Measurements from ENCODE around the gene PCDHA3. TPM values are rescaled to one million over a fixed set of nuclear protein-coding genes. Genes with fewer than 3 reads are reported as not detected.
"Not testable (repeated sequence)": the region's sequence is repeated elsewhere in the genome, so short reads cannot be mapped to it uniquely, and the experiment has no call there.

The PCDHA3 gene
- total RNA-seq, 1 experiment from 2014 or later: 0.31 TPM

DNA sequence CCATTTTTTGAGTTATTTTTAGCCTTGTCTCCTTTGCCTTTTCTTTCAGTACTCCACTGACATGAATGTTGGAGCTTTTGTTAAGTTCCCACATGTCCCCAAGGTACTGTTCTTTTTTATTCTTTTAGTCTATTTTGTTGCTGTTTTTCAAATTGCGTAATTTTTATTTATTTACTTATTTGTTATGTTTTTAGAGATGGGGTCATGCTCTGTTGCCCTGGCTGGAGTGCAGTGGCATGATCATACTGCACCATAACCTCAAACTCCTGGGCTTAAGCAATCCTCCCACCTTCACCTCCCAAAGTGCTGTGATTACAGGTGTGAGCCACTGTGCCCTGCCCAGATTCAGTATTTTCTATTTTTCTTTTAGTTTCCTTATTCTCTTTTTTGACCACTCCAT lies 20.3 kb upstream of the PCDHA3 start:
- DNase-seq: no peak
- Mint-ChIP-seq H3K4me1 (ENCODE audit: low read depth, unreplicated experiment) (no peaks in the 10 kb centered on the region), H3K9me3 (ENCODE audit: low read depth, unreplicated experiment) (peaks cover 24% of the 10 kb centered on the region), H3K27ac (ENCODE audit: unreplicated experiment) (no peak overlapping the region), H3K4me3 (ENCODE audit: low read depth, unreplicated experiment) (no peak overlapping the region), H3K36me3 (ENCODE audit: insufficient read depth, unreplicated experiment) (no peaks in the 10 kb centered on the region), H3K27me3 (ENCODE audit: unreplicated experiment) (no peaks in the 10 kb centered on the region)
- TF ChIP-seq, protein P1, sequence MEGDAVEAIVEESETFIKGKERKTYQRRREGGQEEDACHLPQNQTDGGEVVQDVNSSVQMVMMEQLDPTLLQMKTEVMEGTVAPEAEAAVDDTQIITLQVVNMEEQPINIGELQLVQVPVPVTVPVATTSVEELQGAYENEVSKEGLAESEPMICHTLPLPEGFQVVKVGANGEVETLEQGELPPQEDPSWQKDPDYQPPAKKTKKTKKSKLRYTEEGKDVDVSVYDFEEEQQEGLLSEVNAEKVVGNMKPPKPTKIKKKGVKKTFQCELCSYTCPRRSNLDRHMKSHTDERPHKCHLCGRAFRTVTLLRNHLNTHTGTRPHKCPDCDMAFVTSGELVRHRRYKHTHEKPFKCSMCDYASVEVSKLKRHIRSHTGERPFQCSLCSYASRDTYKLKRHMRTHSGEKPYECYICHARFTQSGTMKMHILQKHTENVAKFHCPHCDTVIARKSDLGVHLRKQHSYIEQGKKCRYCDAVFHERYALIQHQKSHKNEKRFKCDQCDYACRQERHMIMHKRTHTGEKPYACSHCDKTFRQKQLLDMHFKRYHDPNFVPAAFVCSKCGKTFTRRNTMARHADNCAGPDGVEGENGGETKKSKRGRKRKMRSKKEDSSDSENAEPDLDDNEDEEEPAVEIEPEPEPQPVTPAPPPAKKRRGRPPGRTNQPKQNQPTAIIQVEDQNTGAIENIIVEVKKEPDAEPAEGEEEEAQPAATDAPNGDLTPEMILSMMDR (IDR thresholded peaks at IDR 0.05; ENCODE audit: unreplicated experiment): no peak
- BruUV-seq (replicated peaks): no TSS peak
- intact Hi-C loops (cut with micrococcal nuclease; ENCODE audit: unreplicated experiment): no loop called here
- CTCF ChIA-PET: no interaction called here

DNA sequence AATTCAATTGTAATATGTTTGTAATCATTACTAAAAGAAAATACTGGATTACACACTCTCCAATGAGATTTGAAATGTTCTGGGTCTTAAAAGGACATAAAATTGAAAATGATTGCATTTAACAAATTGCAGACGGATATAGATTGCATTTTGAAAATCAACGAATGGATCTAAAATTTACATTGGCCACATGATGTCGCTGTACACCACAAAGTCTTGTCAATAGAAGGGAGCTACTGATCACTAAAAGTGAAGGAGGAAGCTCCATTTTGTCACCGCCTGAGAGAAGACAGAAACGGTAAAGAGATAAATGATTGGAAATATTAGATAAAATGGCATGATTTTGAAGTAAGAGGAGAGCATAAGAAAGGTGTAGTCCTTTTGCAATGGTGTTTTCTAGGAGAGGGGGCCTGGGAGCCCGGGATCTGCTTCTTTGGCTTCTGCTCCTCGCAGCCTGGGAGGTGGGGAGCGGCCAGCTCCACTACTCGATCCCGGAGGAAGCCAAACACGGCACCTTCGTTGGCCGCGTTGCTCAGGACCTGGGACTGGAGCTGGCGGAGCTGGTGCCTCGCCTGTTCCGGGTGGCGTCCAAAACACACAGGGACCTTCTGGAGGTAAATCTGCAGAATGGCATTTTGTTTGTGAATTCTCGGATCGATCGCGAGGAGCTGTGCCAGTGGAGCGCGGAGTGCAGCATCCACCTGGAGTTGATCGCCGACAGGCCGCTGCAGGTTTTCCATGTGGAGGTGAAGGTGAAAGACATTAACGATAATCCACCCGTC lies 14.8 kb upstream of the PCDHA3 start, which contains the start of gene PCDHA1:
Gene PCDHA1, plus strand, starts transcription at position 236 of the 782 bp plus-strand sequence.
- Mint-ChIP-seq H3K4me1 (ENCODE audit: low read depth, unreplicated experiment) (no peaks in the 10 kb centered on the region), H3K27ac (ENCODE audit: unreplicated experiment) (no peak within 1 kb of the TSS), H3K36me3 (ENCODE audit: insufficient read depth, unreplicated experiment) (peaks cover 4% of the 10 kb centered on the region), H3K9me3 (ENCODE audit: low read depth, unreplicated experiment) (peaks cover 7% of the 10 kb centered on the region), H3K4me3 (ENCODE audit: low read depth, unreplicated experiment) (peak within 1 kb of the TSS; percentile 56), H3K27me3 (ENCODE audit: unreplicated experiment) (no peaks in the 10 kb centered on the region)
- peak; percentile 23 for DNase-seq
- intact Hi-C loops (cut with micrococcal nuclease; ENCODE audit: unreplicated experiment): loop anchor here (1.0 kb wide), 1 partner anchor 255 kb away; no protein-coding TSS in a partner anchor
- TF ChIP-seq, protein P1 (IDR thresholded peaks at IDR 0.05; ENCODE audit: unreplicated experiment): no peak
- BruUV-seq (replicated peaks): no TSS peak
- CTCF ChIA-PET: interaction anchor here (0.7 to 1.7 kb wide), 9 partner anchors 60 to 778 kb away, joined by 3 to 15 read pairs (median 4); partner anchors contain the start of genes PCDHGA9 and PCDHGC3

DNA sequence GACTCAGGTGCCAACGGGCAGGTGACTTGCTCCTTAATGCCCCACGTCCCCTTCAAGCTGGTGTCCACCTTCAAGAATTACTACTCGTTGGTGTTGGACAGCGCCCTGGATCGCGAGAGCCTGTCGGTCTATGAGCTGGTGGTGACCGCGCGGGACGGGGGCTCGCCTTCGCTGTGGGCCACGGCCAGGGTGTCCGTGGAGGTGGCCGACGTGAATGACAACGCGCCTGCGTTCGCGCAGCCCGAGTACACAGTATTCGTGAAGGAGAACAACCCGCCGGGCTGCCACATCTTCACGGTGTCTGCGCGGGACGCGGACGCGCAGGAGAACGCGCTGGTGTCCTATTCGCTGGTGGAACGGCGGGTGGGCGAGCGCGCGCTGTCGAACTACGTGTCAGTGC lies 13.4 kb upstream of the PCDHA3 start:
- not testable (repeated sequence) for H3K4me3 Mint-ChIP-seq (ENCODE audit: low read depth, unreplicated experiment)

DNA sequence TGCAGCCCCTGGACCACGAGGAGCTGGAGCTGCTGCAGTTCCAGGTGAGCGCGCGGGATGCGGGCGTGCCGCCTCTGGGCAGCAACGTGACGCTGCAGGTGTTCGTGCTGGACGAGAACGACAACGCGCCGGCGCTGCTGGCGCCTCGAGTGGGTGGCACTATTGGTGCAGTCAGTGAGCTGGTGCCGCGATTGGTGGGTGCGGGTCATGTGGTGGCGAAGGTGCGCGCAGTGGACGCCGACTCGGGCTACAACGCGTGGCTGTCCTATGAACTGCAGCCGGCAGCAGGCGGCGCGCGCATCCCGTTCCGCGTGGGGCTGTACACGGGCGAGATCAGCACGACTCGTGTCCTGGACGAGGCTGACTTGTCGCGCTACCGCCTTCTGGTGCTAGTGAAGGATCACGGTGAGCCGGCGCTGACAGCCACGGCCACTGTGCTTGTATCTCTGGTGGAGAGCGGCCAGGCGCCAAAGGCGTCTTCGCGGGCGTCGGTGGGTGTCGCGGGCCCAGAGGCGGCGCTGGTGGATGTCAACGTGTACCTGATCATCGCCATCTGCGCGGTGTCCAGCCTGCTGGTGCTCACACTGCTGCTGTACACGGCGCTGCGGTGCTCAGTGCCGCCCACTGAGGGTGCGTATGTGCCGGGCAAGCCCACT lies 12.9 kb upstream of the PCDHA3 start:
- intact Hi-C loops (cut with micrococcal nuclease; ENCODE audit: unreplicated experiment); H3K27ac Mint-ChIP-seq (ENCODE audit: unreplicated experiment); H3K36me3 Mint-ChIP-seq (ENCODE audit: insufficient read depth, unreplicated experiment); BruUV-seq (replicated peaks); DNase-seq; CTCF ChIA-PET; H3K27me3 Mint-ChIP-seq (ENCODE audit: unreplicated experiment); H3K9me3 Mint-ChIP-seq (ENCODE audit: low read depth, unreplicated experiment); H3K4me3 Mint-ChIP-seq (ENCODE audit: low read depth, unreplicated experiment); H3K4me1 Mint-ChIP-seq (ENCODE audit: low read depth, unreplicated experiment): not testable (repeated sequence)

More for the DNA sequence above, 13.4 kb upstream of the PCDHA3 start:
- H3K27ac Mint-ChIP-seq (ENCODE audit: unreplicated experiment); H3K27me3 Mint-ChIP-seq (ENCODE audit: unreplicated experiment); CTCF ChIA-PET; H3K36me3 Mint-ChIP-seq (ENCODE audit: insufficient read depth, unreplicated experiment); DNase-seq; BruUV-seq (replicated peaks); H3K9me3 Mint-ChIP-seq (ENCODE audit: low read depth, unreplicated experiment); H3K4me1 Mint-ChIP-seq (ENCODE audit: low read depth, unreplicated experiment); intact Hi-C loops (cut with micrococcal nuclease; ENCODE audit: unreplicated experiment): not testable (repeated sequence)

DNA sequence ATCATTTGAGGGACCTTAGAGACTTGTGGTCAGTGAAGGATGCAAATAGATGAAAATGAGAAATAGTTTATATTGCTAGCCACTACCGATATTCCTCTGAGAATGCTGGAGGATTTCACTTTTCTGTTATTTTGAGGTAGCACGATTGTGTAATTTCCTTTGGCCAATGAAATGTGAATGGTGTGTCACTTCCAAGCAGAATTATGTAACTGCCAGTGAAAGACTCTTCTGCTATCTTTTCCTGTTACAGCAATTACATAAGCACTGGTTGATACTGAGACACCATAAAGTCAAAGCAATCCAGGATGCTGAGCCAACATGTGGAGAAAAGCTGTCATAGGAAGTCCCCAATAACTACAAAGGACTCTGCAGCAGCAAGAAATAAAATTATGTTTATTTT lies 9.8 kb upstream of the PCDHA3 start:
- CTCF ChIA-PET: no interaction called here
- BruUV-seq (replicated peaks): no TSS peak
- no peaks in the 10 kb centered on the region for H3K4me1 Mint-ChIP-seq (ENCODE audit: low read depth, unreplicated experiment)
- H3K4me3 Mint-ChIP-seq (ENCODE audit: low read depth, unreplicated experiment): no peak overlapping the region
- DNase-seq: no peak
- peaks cover 12% of the 10 kb centered on the region for H3K9me3 Mint-ChIP-seq (ENCODE audit: low read depth, unreplicated experiment)
- H3K36me3 Mint-ChIP-seq (ENCODE audit: insufficient read depth, unreplicated experiment): peaks cover 2% of the 10 kb centered on the region
- TF ChIP-seq, protein P1 (IDR thresholded peaks at IDR 0.05; ENCODE audit: unreplicated experiment): no peak
- no peaks in the 10 kb centered on the region for H3K27me3 Mint-ChIP-seq (ENCODE audit: unreplicated experiment)
- H3K27ac Mint-ChIP-seq (ENCODE audit: unreplicated experiment): no peak overlapping the region
- intact Hi-C loops (cut with micrococcal nuclease; ENCODE audit: unreplicated experiment): no loop called here

Measured in Calu3 (cell line).